Esophagus mucosa (tissue), 1 donor: ENCODE data around the gene PHF2. TPM values are rescaled to one million over a fixed set of nuclear protein-coding genes. Genes with fewer than 3 reads are reported as not detected.
A peak's percentile ranks its signal among the peaks of the same experiment; 100 is the strongest.

Source experiments
- ATAC-seq: fragments of 200-7000 bp; cut with Tn5 transposase; one replicate; pipeline ENCODE4 v1.9.1; 2020
- total RNA-seq: library from RNA; stranded (reverse); gene quantifications from one replicate; pipeline ENCODE4 v1.2.4, GENCODE V29; 2023
- donor health status: DM: yes; HTN: yes; CAD: no.

PHF2 gene
- total RNA-seq, 1 donor from 2014 or later, result 12.1 TPM

DNA sequence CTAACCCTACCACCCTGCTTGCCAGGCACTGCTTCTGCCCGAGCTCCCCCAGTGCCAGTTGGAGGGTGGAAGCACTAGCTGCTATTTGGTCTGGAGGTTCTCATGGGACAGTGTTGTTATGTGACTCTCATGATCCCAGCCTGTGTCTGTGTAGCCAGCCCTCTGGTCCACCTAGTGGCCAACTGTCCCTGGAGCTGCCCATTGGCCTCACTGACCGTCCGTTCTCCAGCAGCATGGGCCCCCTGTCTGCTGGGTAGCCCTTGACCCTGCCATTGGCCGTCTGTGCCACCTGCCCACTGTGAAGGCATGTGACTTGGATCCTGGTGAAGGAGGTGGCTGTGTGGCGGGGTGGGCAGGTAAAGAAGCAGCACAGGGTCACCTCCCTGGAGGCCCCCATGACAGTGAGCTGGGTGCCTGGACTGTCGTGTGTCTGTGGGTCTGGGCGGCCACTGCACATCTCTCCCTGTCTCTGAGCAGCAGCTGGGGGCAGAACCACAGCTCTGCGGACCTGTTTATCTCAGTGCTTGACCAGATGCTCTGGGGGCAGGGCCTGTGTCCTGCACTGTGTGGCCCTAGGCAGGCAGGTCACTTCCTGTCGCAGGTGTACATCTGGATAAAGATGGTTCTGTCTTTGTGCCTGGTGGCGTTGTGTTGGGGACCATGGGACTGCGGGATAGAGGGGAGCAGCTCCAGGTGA is 11.4 kb downstream of the PHF2 start:
- no peak for ATAC-seq

DNA sequence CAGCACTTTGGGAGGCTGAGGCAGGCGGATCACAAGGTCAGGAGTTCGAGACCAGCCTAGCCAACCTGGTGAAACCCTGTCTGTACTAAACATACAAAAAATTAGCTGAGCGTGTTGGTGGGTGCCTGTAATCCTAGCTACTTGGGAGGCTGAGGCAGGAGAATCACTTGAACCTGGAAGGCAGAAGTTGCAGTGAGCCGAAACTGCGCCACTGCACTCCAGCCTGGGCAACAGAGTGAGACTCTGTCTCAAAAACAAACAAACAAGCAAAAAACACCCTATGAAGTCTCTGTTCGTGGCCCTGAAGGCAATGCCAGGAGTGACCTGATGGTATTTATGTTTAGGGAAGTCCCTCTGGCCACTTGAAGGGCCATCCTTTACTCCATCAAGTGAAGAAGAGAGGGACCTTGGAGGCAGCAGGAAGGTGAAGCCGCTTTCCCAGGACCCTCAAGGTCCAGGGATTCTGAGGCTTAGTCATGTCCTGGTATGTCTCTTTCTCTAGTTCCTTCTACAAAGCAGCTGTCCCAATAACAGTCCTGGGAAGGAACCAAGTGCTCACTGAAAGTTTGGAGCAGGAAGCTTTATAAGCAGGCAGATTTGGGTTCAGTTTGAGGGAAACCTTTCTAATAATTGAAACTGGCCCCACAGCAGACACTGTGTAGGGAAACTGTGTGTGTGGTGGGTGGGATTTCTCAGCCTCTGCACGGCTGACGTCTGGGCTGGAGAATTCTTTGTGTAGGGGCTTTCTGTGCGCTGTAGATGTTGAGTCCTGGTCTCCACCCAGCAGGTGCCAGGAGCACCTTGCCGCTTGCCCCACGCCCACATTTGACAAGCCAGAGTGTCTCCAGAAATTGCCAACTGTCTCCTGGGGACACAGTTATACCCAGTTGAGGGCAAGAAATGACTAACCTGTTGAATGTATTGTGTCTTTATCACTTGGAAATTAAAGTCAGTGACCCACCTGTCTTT is 12.5 kb downstream of the PHF2 start:
- no peak for ATAC-seq

DNA sequence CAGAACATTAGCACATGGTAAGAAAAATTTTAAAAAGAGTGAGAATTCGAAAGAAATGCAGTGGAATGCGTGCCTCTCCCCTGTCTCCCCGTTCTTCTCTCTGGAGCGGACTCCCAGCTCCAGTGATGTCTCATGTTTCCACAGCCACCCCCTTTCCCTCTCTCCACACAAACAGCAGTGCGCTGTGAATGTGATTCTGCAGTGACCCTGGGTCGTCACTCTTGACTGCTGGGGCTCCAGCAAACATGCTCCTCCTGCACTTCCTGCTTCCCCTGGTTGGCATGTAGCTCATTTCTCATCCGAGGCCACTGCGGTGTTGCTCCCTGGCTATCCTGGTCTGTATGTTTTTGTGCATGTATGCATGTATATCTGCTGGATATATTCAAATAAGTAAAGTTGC is 13.3 kb downstream of the PHF2 start:
- ATAC-seq, result no peak

DNA sequence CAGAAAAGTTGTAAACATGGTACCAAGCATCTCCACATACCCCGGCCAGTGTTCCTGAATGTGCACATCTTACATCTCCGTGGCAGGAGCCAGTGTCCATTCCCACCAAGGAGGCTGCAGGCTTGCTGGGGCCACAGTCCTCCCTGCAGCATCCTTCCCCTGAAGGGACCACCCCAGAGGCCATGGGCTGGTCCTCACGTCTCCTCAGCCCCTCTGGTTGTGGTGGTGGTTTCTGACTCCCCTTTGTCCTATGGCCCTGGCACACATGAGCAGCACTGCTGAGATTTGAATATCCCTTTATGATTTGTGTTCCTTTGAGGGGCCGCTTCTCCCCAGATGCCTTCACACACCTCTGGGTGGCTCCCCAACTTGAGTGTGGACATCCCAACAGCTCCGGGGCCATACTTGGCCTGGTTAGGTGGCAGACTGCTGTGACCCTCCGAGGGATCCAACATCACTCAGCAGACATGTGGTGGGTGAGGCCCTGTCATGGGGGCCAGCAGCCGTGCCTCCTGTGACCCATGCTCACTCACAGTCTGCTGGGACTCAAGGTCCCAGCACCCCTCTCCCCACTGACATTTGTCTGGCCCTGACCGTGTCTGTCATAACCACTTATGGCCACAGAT is 14.3 kb downstream of the PHF2 start:
- ATAC-seq, result no peak

GRCh38 chr9:93591301-93592007 is 15.1 kb downstream of the PHF2 start:
- no peak for ATAC-seq

- no peak for ATAC-seq
Measured at GRCh38 chr9:93592008-93592642, 15.7 kb downstream of the PHF2 start.

GRCh38 chr9:93592643-93593021 is 16.2 kb downstream of the PHF2 start:
- no peak for ATAC-seq

DNA sequence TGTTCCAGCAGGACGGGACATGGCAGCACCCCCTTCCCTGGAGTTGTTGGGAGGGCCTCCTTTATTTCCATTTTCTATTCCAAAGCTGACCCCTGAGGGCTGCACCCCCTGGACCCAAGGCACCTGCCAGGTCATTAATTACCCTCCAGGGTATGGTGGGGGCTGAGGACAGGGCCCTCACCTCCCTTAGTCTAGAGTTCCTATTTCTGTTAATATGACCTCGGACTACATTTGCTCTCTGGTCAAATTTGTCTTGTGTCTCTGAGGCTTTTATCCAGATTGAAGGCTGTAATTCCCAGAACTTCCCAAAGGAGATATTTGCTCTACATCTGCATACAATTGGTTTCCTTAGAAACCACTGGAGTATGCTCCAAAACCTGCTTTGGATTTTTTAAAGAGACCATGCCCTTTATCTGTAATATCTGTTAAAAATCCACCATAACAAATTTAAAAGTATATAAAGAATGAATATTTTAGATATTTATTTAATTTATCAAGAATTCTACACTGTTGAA is 16.8 kb downstream of the PHF2 start:
- no peak for ATAC-seq

- ATAC-seq, result peak; percentile 62
Measured at GRCh38 chr9:93594041-93594756, 17.8 kb downstream of the PHF2 start.

GRCh38 chr9:93595461-93595860 is 19.1 kb downstream of the PHF2 start:
- no peak for ATAC-seq

- ATAC-seq, result no peak
Measured at GRCh38 chr9:93595861-93596365, 19.5 kb downstream of the PHF2 start.

GRCh38 chr9:93596399-93596798 is 20.0 kb downstream of the PHF2 start:
- no peak for ATAC-seq

DNA sequence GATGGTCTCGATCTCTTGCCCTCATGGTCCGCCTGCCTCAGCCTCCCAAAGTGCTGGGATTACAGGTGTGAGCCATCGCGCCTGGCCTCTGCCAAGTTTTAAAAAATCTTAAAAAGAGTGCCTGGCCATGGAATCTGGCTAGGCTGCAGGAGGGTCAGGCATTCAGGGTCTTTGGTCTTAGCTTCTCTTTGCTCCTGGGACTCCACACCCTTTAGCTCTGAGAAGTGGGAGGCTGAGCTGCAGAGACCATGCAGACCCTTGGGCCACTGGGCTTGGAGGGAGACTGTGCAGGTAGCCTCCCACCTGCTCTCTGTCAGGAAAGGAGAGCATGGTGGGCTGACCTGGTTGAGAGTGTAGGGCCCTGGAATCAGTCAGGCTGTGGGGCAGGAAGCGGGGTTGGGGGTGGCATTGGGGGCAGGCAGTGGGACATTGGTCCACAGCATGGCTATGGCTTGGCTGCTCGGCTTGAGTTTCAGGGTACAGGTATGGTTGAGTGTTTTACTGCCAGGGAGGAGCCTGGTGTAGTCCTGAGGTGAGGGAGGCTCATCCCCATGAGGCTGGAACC is 20.8 kb downstream of the PHF2 start:
- ATAC-seq, result no peak

- ATAC-seq, result no peak
Measured at GRCh38 chr9:93597871-93598646, 21.7 kb downstream of the PHF2 start.

- no peak for ATAC-seq
Measured at GRCh38 chr9:93598647-93599241, 22.4 kb downstream of the PHF2 start.

DNA sequence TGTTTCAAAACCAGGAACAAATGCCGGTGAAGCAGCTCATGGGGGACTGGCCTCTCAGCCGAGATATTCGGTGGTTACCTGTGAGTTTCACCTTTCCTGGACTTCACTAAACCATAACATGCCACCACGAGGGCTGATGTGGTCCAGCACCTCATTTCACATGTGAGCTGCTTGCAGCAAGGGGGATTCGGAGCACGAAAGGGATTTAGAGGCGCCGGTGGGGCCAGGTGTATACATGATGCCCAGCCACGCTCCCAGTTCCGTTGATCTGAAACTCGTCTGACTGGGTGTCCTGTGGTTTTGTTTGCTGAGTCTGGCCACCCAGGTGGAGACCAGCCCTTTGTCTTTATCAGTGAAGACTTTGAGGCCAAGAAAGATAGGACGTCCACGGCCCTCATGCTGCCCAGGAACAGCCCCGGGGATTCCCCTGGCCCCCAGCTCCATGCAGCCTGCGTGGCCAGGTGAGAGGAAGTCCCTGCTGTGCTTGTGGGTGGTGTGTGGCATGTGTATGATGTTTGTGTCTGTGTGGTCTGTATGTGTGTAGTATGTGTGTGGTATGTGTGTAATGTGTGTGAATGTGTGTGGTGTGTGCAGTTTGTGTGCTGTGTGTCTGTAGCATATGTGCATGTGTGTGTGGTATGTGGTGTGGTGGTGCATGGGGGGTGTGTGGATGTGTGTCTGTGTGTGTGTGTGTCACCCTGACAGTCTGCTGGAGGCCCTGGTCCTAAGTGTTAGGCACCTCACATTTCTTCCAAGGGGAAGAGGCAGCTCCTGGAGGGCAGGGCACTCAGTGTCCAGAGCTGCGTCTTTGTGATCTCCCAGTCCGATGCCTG is 23.4 kb downstream of the PHF2 start:
- ATAC-seq, result no peak

- peak; percentile 24 for ATAC-seq
Measured at GRCh38 chr9:93600504-93600903, 24.1 kb downstream of the PHF2 start.

DNA sequence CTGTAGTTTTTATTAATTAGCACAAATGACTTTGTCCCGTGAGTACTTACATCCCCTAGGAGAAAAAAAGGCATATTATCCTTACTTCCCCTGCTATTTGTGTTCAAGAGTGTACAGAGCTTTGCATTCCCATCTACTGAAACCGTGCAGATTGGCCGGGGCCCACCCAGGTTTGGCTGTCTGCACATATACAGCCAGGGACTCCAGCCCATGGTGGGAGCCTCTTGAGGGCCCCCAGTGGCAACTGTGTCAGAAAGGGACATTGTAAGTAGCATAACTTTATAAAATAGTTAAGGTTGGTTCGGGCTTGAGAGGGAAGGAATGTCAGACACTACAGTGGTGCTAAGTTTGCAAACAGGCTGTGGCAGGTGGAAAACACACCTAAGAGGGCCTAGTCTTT is 24.7 kb downstream of the PHF2 start:
- no peak for ATAC-seq

DNA sequence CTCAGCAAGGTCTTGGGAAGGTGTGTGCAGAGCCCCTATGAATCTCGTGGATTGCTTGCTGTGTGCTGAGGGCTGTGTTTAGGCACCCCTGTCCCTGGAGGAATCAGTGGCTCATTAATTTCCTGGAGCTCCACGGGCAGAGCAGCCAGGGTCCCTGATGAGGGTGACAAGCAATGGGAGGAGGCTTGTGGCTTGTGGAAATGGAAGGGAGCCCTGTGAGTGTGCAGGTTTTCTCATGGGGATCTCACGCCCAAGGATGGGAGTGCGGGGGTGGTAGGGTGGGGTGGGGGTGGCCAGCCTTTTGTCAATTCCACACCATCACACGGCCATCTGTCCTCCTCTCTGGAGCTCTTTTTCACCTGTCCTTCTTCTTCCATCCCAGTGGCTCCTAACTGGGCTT is 25.3 kb downstream of the PHF2 start:
- ATAC-seq, result no peak
